ENCODE results near the gene UBAP1.
"Not testable (repeated sequence)": the region's sequence is repeated elsewhere in the genome, so short reads cannot be mapped to it uniquely, and the experiment has no call there.

Gene UBAP1

GRCh38 chr9:34224349-34224748 is 45.5 kb downstream of the UBAP1 start:
- DNase-seq (ENCODE audit: low read depth in 2 of 2): no peak

- not testable (repeated sequence) for DNase-seq (ENCODE audit: low read depth in 2 of 2)
Measured at GRCh38 chr9:34226144-34226760, 47.4 kb downstream of the UBAP1 start.

GRCh38 chr9:34227445-34227844 is 48.6 kb downstream of the UBAP1 start:
- no peak for DNase-seq (ENCODE audit: low read depth in 2 of 2)

DNA sequence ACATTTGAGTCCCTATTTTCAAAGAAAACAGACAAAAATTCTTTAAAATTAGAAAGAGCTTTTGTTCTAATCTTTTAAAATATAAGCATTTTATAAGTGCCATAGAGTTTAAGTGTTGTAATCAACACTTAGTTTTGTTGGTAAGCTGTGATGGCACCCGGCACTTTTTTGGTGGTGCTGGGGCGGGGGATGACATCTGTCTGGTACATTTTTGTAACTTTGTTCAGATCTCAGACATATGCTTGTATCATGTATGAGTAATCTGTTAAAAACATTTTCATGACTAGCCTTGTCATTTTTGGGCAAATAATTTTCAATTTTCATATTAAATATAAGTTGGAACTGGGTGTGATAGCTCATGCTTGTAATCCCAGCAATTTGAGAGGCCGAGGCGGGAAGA is 51.7 kb downstream of the UBAP1 start:
- DNase-seq (ENCODE audit: low read depth in 2 of 2): no peak

- no peak for DNase-seq (ENCODE audit: low read depth in 2 of 2)
Measured at GRCh38 chr9:34232201-34232600, 53.4 kb downstream of the UBAP1 start.

DNA sequence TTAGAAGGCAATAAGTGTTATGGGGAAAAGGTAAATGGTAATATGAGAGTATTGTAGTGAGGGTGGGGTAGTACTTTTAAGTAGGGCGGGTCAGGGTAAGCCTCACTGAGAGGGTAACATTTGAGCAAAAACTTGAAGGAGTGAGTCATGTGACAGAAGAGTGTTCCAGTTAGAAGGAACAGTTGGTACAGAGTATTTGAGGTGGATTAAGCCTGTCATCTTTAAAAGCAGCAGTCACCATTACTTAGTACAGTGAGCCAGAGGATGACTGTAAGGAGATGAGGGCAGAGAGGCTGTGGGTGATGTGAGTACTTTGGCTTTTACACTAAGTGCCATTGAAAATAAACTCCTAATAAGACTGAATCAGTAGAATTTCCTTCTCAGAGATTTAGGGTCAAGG is 54.8 kb downstream of the UBAP1 start:
- DNase-seq (ENCODE audit: low read depth in 2 of 2): no peak

DNA sequence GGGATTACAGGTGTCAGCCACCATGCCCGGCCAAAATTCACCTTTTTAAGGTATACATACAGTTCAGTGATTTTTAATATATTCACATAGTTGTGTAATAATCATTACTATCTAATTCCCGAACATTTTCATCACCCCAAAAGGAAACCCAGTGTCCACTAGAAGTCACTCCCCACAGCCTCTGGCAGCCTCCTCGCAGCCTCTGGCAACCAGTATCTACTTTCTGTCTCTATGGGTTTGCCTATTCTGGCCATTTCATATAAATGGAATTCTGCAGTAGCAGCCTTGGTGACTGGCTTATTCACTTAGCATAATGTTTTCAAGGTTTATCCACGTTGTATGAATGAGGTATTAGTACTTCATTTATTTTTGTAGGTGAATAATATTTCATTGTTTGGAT is 59.0 kb downstream of the UBAP1 start:
- DNase-seq (ENCODE audit: low read depth in 2 of 2): no peak

DNA sequence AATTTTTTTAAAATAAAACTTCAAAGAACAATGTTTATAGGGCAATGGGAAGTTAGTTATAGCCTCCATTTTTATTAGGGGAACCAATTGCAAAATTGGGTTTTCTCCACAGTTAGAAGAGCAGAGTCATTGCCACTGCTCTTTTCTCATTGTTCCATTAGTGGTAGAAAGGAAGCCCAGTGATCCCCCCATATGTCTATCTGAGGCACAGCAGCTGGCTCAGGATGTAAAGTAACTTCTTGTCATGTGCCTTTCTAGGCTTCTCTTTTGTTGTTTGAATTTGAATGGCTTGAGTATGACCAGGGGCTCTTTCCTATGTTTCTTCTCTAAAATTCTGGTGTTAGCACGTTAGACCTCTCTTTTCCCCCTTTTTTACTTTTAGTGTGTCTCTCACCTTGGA is 61.2 kb downstream of the UBAP1 start:
- DNase-seq (ENCODE audit: low read depth in 2 of 2): no peak

DNA sequence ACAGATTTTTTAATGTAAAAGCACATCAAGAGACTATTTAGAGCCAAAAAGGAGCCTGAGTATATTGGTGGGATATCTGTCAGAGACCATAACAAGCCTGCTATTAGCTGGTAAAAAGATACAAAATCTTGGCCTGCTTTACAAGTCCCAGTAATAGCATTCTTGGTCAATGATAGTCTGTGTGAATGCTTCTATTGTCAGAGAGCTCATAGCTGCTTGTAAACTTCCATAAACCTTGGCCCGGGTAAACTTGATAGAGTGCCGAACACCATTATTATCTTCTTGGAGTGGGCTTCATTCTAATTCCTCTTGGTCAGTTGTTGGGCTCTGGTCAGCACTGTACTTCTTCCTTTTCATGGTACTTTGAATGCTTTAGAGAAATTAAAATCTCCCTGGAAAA is 64.0 kb downstream of the UBAP1 start:
- DNase-seq (ENCODE audit: low read depth in 2 of 2): no peak

GRCh38 chr9:34245212-34245611 is 66.4 kb downstream of the UBAP1 start:
- not testable (repeated sequence) for DNase-seq (ENCODE audit: low read depth in 2 of 2)

DNA sequence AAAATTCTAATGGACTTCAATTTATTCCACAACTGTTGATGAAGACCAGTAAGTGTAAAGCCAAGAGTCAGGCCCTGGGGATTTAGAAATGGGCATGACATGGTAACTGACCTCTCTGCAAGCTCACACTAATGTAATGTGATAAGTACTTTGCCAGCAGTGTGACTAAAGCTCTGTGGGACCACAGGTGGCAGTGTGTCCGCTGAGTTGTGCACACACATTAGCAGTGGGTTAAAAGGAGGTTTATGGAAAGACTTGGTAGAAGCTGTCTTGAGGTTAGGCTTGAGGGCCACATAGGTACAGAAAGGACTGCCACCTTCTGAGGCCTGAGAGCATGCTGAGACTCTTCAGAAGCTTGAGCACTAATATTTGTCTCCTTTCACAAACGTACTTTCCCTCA is 67.6 kb downstream of the UBAP1 start:
- DNase-seq (ENCODE audit: low read depth in 2 of 2): no peak

- not testable (repeated sequence) for DNase-seq (ENCODE audit: low read depth in 2 of 2)
Measured at GRCh38 chr9:34247782-34248181, 68.9 kb downstream of the UBAP1 start.

DNA sequence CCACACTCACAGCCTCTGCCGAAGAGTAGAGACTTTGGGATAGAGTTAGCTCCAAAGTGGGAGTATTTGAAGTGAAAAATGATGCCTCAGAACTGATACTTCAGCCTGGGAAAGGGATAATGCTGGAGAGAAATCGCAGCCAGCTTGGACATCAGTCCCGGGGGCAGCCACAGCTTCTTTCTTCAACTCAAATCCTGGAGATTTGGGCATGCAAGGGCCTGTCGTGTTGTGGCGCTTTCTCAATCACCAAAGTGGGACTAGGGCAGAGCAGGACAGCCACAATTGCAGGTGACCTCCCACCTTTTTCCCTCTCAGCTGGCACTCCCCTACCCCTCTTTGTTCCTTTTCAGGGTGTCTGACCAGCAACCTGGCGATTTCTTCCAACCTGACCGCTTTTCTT is 70.4 kb downstream of the UBAP1 start:
- DNase-seq (ENCODE audit: low read depth in 2 of 2): no peak

DNA sequence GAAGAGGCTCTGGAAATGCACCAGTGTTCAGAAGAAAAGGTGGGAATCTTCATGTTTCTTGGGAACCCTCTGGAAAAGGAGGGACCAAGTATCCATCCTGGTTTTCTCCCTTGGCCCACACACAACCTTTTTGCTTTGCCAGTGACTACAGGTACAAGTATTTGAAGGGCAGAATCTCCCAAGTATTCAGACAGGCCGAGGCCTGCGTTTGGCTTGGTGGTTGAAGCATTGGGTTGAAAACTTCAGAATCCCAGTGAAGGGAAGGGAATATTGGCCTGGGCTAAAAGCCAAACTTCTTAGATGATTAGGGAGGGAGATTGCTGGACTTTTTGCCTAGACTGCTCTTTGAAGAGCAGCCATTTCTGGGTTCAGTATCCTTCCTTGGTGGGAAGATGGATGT is 71.9 kb downstream of the UBAP1 start:
- no peak for DNase-seq (ENCODE audit: low read depth in 2 of 2)

- no peak for DNase-seq (ENCODE audit: low read depth in 2 of 2)
Measured at GRCh38 chr9:34252016-34252415, 73.2 kb downstream of the UBAP1 start.

GRCh38 chr9:34252670-34253459 is 74.0 kb downstream of the UBAP1 start:
- DNase-seq (ENCODE audit: low read depth in 2 of 2): peak in 1 of 2 experiments; percentile 9

DNA sequence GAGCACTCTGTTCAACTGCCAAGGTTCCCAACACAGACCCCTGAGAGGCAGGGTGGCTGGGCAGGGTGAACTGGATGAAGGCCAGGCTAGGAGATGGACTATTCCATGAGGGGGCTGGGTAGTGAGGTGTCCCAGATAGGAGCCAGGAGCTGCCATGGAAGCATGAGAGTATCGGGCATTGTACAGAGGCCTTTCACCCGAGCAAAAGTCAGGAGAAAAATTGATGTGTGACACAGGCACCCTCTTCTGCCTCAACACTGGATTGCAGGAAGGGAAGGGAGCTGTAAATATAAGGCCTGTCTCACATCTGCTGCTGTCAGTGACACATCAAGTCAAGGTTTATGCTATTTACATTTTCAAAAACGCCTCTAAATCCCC is 74.6 kb downstream of the UBAP1 start:
- DNase-seq (ENCODE audit: low read depth in 2 of 2): no peak

DNA sequence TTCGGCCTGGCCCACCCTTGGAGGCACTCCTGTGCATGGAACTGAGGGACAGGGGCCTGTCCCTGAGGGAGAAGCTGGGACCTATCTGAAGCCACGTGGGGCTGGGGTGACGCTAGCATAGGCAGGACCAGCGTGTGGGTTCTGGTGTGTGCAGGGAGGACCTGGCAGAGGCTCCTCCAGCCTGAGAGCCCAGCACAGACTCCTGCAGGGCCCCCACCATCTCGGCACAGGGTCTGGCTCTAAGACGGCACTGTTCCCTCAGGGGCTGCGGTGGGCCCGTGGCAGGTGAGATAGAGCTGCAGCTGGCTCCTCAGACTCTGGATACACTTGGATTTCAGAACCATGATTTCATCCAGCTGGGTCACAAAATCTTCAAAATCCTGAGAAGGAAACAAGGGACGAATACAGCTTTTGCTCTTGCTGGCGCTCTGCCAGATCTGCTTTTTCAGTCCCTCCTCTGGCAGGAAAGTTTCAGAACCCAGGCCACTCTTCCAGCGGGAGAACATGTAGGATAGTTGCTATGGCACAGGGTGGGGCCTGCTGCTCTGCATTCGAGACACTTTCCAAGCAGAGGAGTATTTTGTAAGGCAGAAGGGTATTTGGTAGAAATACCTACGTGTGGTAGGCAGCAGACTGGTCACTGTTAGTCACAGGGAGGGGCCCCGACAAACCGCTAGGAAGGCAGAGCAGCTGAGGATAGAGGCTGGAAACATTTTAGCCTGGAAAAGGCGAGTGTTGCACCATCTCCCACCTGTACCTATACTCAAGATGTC is 75.5 kb downstream of the UBAP1 start:
- DNase-seq (ENCODE audit: low read depth in 2 of 2): peak in 1 of 2 experiments; percentile 9

- DNase-seq (ENCODE audit: low read depth in 2 of 2): no peak
Measured at GRCh38 chr9:34254966-34255825, 76.4 kb downstream of the UBAP1 start.

DNA sequence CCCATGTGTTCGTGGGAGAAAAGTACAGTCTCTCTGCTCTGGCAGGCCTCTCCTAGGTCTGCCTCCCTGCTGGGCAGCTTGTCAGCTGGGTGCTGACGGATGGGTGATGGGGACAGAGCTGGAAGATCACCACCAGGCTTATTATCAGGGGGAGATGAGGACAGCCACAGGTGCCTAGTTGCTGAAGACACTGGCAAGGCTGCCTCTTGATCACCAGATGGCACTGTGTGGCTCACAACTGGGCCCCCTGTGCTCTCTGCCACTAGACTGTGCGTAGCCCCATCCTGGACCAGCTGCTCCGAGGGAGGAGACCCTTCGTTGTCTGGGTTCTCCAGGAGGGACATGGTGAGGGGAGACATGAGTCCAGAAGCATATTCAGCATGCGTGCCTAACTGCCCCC is 77.3 kb downstream of the UBAP1 start:
- DNase-seq (ENCODE audit: low read depth in 2 of 2): no peak

DNA sequence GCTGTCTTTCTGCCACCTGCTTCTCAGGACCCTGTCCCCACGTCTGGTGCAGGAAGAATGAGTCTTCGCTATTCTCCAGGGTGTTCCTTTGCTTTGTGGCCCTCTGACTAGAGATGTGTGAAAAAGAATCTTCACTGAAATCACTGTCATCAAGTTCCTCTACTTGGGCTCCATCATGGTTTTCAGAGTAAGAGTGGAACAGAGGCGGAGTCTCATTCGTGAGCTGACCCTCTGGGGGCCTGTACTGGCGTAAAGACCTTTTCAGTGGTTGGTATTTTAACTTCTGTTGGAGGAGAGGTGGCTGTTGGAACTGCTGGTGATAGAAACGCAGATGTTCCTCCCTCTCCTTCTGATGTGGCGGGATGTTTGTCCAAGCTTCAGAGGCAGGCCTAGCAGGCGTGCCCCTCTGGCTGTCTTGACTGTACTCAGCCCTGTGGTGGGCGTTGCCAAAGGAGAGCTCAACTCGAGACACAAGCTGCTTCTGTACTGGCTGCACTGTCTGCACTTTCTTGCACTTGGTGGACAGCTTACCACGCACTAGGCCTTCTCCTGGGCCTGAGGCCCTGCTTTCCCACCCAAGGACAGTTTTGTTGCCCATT is 78.2 kb downstream of the UBAP1 start:
- DNase-seq (ENCODE audit: low read depth in 2 of 2): no peak
